Testis (tissue), 3 donors: ENCODE measurements around the gene ACTL9. TPM values are rescaled to one million over a fixed set of nuclear protein-coding genes. Genes with fewer than 3 reads are reported as not detected.

Source experiments
- DNase-seq: peaks from one replicate; pipeline ENCODE4 v3.0.0-alpha.2; 2019
- H3K27ac ChIP-seq, 2 donors: fragments of 200-600 bp; sonication (generic); one replicate each; pipeline ENCODE4 v1.5.1; 2019
- H3K27me3 ChIP-seq: fragments of 200-600 bp; sonication (generic); one replicate; pipeline ENCODE4 v1.5.1; 2019
- H3K36me3 ChIP-seq: fragments of 200-600 bp; sonication (generic); one replicate; pipeline ENCODE4 v1.5.1; 2017; ENCODE audit warnings: low read depth; ENCODE audit errors: missing control alignments
- H3K4me1 ChIP-seq: fragments of 200-600 bp; sonication (generic); one replicate; pipeline ENCODE4 v1.5.1; 2019
- H3K4me3 ChIP-seq, 2 donors: fragments of 200-600 bp; sonication (generic); one replicate each; pipeline ENCODE4 v1.5.1; 2017 to 2019
- H3K9me3 ChIP-seq: fragments of 200-600 bp; sonication (generic); one replicate; pipeline ENCODE4 v1.5.1; 2017
- CTCF ChIP-seq, 3 experiments: fragments of 450-650 bp in 2 of 3; fragments of 200-600 bp in 1 of 3; sonication (generic) in 1 of 3; IDR thresholded peaks; one replicate each; pipeline ENCODE4 v1.5.1; 2016 to 2019; ENCODE audit warnings: antibody characterized with exemption in 3 of 3, mild to moderate bottlenecking in 2 of 3, moderate library complexity in 1 of 3
- POLR2A ChIP-seq: fragments of 450-650 bp; IDR thresholded peaks from one replicate; pipeline ENCODE4 v1.6.1; 2017; ENCODE audit warnings: antibody characterized with exemption, mild to moderate bottlenecking, moderate library complexity
- WGBS, 2 donors: methylation state at CpG; one replicate each; pipeline ENCODE4 v1.1.5; 2018; 5-methylcytosine and 5-hydroxymethylcytosine counted together
- intact Hi-C: fragments of 100-400 bp; cut with DNase I; formaldehyde crosslinking; loops from one replicate; pipeline ENCODE4 v1.15.1; 2023; ENCODE audit warnings: low total_unique reads
- polyA plus RNA-seq: library from polyadenylated mRNA; stranded (reverse); fragments of 350-450 nt; fragmentation: Illumina TruSeq; extraction: RNeasy Lipid Tissue Mini Kit (QIAGEN cat#74804); gene quantifications from one replicate; pipeline ENCODE4 v1.2.3, GENCODE V29; 2014; ENCODE audit warnings: low read depth, low replicate concordance; ENCODE audit not compliant: insufficient read depth
- total RNA-seq, 2 donors: library from RNA; depleted of rRNA; stranded (reverse); fragments of >200 nt; gene quantifications; one replicate each; pipeline ENCODE4 v1.2.3, GENCODE V29; 2016

The ACTL9 gene
- total and polyA plus RNA-seq, 3 donors from 2014 or later, result 54.9 to 126 (median 122) TPM

DNA sequence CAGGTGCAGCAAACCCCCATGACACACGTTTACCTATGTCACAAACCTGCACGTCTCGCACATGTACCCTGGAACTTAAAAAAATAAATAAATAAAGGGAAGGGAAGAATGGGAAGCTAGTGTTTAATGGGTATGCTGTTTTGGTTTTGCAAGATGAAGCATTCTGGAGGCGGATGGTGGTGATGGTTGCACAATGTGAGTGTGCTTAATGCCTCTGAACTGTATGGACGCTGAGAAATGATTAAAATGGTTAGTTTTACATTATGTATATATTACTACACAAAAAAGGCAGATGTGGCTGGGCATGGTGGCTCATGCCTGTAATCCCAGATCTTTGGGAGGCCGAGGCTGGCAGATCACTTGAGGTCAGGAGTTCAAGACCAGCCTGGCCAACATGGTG lies 50.4 kb downstream of the ACTL9 start:
- Histone ChIP-seq H3K27ac (no peak overlapping the region), H3K4me1 (no peaks in the 10 kb centered on the region), H3K27me3 (no peaks in the 10 kb centered on the region), H3K9me3 (no peaks in the 10 kb centered on the region), H3K4me3 (no peak overlapping the region), H3K36me3 (no peaks in the 10 kb centered on the region)
- DNase-seq, result no peak
- 70 to 79% methylated on average over 6 of the region's 6 CpGs for WGBS, 2 donors
- intact Hi-C loops, result no loop called here
- TF ChIP-seq POLR2A, result no peak
- TF ChIP-seq CTCF (IDR thresholded peaks at IDR 0.05), result no peak

Other genes starting within 250 kb of the ACTL9 start
- gene PRAM1, start 196.2 kb downstream of the ACTL9 start, total RNA-seq, result 1 to 10 TPM; 1.7 to 2.1 TPM
- gene PRAM1, start 196.2 kb downstream of the ACTL9 start, polyA plus RNA-seq, result 2.8 TPM
- 10 to 100 TPM; 35.8 to 46.8 TPM for gene ZNF414, start 184.6 kb downstream of the ACTL9 start, total RNA-seq
- gene ZNF414, start 184.6 kb downstream of the ACTL9 start, polyA plus RNA-seq, result 33.9 TPM
- gene MYO1F, start 121.4 kb downstream of the ACTL9 start, total RNA-seq, result 1 to 10 TPM; 4.7 to 6.7 TPM
- 5.9 TPM for gene MYO1F, start 121.4 kb downstream of the ACTL9 start, polyA plus RNA-seq
- 10 to 100 TPM; 27.9 to 31.9 TPM for gene ADAMTS10, start 88.1 kb downstream of the ACTL9 start, total RNA-seq
- 7.2 TPM for gene ADAMTS10, start 88.1 kb downstream of the ACTL9 start, polyA plus RNA-seq
- 1 to 10 TPM; 1.4 to 4.6 TPM for gene NFILZ, start 68.2 kb downstream of the ACTL9 start, total RNA-seq
- 4.0 TPM for gene NFILZ, start 68.2 kb downstream of the ACTL9 start, polyA plus RNA-seq
- under 1 TPM in 1 of 2 donors, not detected in 1; 0.47 TPM for gene OR2Z1, start 22.8 kb upstream of the ACTL9 start, total RNA-seq
- gene OR2Z1, start 22.8 kb upstream of the ACTL9 start, polyA plus RNA-seq, result not detected
- 10 to 100 TPM; 29.8 to 37.0 TPM for gene ZNF558, start 133.5 kb upstream of the ACTL9 start, total RNA-seq
- 13.1 TPM for gene ZNF558, start 133.5 kb upstream of the ACTL9 start, polyA plus RNA-seq
- gene MBD3L1, start 133.6 kb upstream of the ACTL9 start, total RNA-seq, result 1 to 10 TPM; 5.1 to 7.3 TPM
- 39.6 TPM for gene MBD3L1, start 133.6 kb upstream of the ACTL9 start, polyA plus RNA-seq